Heart left ventricle (tissue), 16 donors: ENCODE results near the gene ZG16B. TPM values are rescaled to one million over a fixed set of nuclear protein-coding genes. Genes with fewer than 3 reads are reported as not detected.

Experiments used
- ATAC-seq, 4 donors: fragments of 200-7000 bp; cut with Tn5 transposase; one replicate each; pipeline ENCODE4 v1.9.1; 2020 to 2022; ENCODE audit warnings: moderate library complexity in 4 of 4, mild to moderate bottlenecking in 3 of 4, moderate number of reproducible peaks in 1 of 4
- DNase-seq, 5 donors: peaks; one replicate each; pipeline ENCODE4 v3.0.0-alpha.2; 2020
- H3K27ac ChIP-seq, 12 donors: fragments of 200-600 bp; sonication (generic) in 4 of 12; one replicate each; pipeline versions ENCODE4 v1.5.0 to v1.8.0; 2016 to 2022; ENCODE audit warnings: mild to moderate bottlenecking in 2 of 12
- H3K27me3 ChIP-seq, 9 donors: fragments of 200-600 bp; sonication (generic) in 2 of 9; one replicate each; pipeline versions ENCODE4 v1.5.1 to v1.8.0; 2016 to 2022; ENCODE audit warnings: mild to moderate bottlenecking in 3 of 9
- H3K36me3 ChIP-seq, 9 donors: fragments of 200-600 bp; sonication (generic) in 2 of 9; one replicate each; pipeline versions ENCODE4 v1.5.0 to v1.8.0; 2018 to 2022; ENCODE audit warnings: mild to moderate bottlenecking in 2 of 9
- H3K4me1 ChIP-seq, 12 donors: fragments of 200-600 bp; sonication (generic) in 4 of 12; one replicate each; pipeline versions ENCODE4 v1.5.0 to v1.8.0; 2016 to 2022; ENCODE audit warnings: mild to moderate bottlenecking in 3 of 12
- H3K4me3 ChIP-seq, 12 donors: fragments of 200-600 bp; sonication (generic) in 4 of 12; one replicate each; pipeline versions ENCODE4 v1.5.0 to v1.8.0; 2017 to 2022; ENCODE audit warnings: mild to moderate bottlenecking in 9 of 12, moderate library complexity in 4 of 12
- H3K9me3 ChIP-seq, 12 donors: fragments of 200-600 bp; sonication (generic) in 4 of 12; one replicate each; pipeline versions ENCODE4 v1.5.0 to v1.8.0; 2016 to 2022; ENCODE audit warnings: mild to moderate bottlenecking in 1 of 12
- CTCF ChIP-seq, 12 donors: fragments of 200-600 bp; sonication (generic) in 4 of 12; IDR thresholded peaks; one replicate each; pipeline versions ENCODE4 v1.5.0 to v1.8.0; 2018 to 2022; ENCODE audit warnings: antibody characterized with exemption in 12 of 12, mild to moderate bottlenecking in 5 of 12
- POLR2A ChIP-seq, 2 donors: fragments of 450-650 bp; IDR thresholded peaks; one replicate each; pipeline ENCODE4 v1.6.1; 2017; ENCODE audit warnings: antibody characterized with exemption in 2 of 2, mild to moderate bottlenecking in 2 of 2, moderate library complexity in 2 of 2
- WGBS, 4 donors: extraction: QIAGEN DNeasy Blood & Tissue Kit in 2 of 4; methylation state at CpG; one replicate each; pipeline versions ENCODE4 v1.1.5 to v1.1.7; 2013 to 2018; 5-methylcytosine and 5-hydroxymethylcytosine counted together
- intact Hi-C, 10 donors: fragments of 100-400 bp; cut with DNase I; formaldehyde crosslinking; loops; one replicate each; pipeline versions ENCODE4 v1.11.1 to v1.14.2; 2022
- polyA plus RNA-seq, 2 donors: library from polyadenylated mRNA; stranded (reverse); fragments of 200-250 nt; gene quantifications; one replicate each; pipeline ENCODE4 v1.2.3, GENCODE V29; 2013
- total RNA-seq, 9 donors: library from RNA; depleted of rRNA in 2 of 9; stranded (reverse); fragments of >200 nt in 2 of 9; fragmentation: NEBNext Ultra II Directional in 3 of 9; extraction: Animal tissue kit (Norgen Biotek cat#: 25700) in 3 of 9; gene quantifications; one replicate each; pipeline versions ENCODE4 v1.1.0 to v1.2.4, GENCODE V29; 2016 to 2023
- donor health status: ischemic (EF 13 %, LVEDD 7.1; RV severe dilation, severe dysfunction).
- donor health status: healthy with polysubstance abuse.
- donor health status: DM: no; HTN: yes; CAD: no.
- donor health status: DM: no; HTN: no; CAD: no.
- donor health status: ischemic (EF 25% LVEDD 6.9; RV normal size, moderate dysfunction).
- donor health status: ischemic (EF 25% LVEDD 5.7; RV mildly dilated, moderate dysfunction).
- donor health status: healthy.
- donor health status: DM: yes; HTN: yes; CAD: no.
- donor health status: ischemic (EF 35%, LVEDD 5.7; RV mildly dilated, moderate dysfunction).
- donor health status: nonischemic (EF 11% LVEDD 7.7; RV severe dilation, severe dysfunction).
- donor health status: DM: yes; HTN: yes; CAD: no.
- donor health status: PGD.
- donor health status: ischemic (EF 29% LVEDD 5.4; RV normal size, mild dysfunction).
- donor health status: nonischemic (EF 23%, LVEDD 6.1; RV moderate dilation, normal function).

ZG16B gene
- total and polyA plus RNA-seq, 11 donors, result 0.50 to 3.0 TPM; not detected in 9

- no peak for DNase-seq
Observed at GRCh38 chr16:2827831-2828520, 2.1 kb upstream of the ZG16B start.

GRCh38 chr16:2828521-2828840 is 1.6 kb upstream of the ZG16B start:
- H3K27me3 ChIP-seq, result peaks cover 0 to 23% (median 4%) of the 10 kb centered on the region in 9 donors

More at GRCh38 chr16:2827831-2828520, 2.1 kb upstream of the ZG16B start:
- TF ChIP-seq POLR2A (IDR thresholded peaks at IDR 0.05) (no peak), CTCF (IDR thresholded peaks at IDR 0.05) (no peak)
- Histone ChIP-seq H3K27me3 (peaks cover 0 to 23% (median 4%) of the 10 kb centered on the region in 9 donors), H3K36me3 (no peaks in the 10 kb centered on the region), H3K27ac (no peak overlapping the region), H3K9me3 (no peaks in the 10 kb centered on the region), H3K4me1 (peaks cover 0 to 10% (median 0%) of the 10 kb centered on the region in 12 donors), H3K4me3 (no peak overlapping the region)
- 62 to 75% (median 70%) methylated on average over 11 to 14 of the region's 14 CpGs for WGBS, 4 donors
- intact Hi-C loops, result no loop called here
- no peak for ATAC-seq

GRCh38 chr16:2828876-2829430 is 1.1 kb upstream of the ZG16B start:
- intact Hi-C loops, result no loop called here
- TF ChIP-seq CTCF (IDR thresholded peaks at IDR 0.05) (no peak), POLR2A (IDR thresholded peaks at IDR 0.05) (no peak)
- DNase-seq, result no peak
- H3K36me3 ChIP-seq, result no peaks in the 10 kb centered on the region
- H3K4me1 ChIP-seq, result peaks cover 0 to 10% (median 0%) of the 10 kb centered on the region in 12 donors
- H3K9me3 ChIP-seq, result no peaks in the 10 kb centered on the region
- H3K27ac ChIP-seq, result no peak overlapping the region
- H3K27me3 ChIP-seq, result peaks cover 0 to 23% (median 4%) of the 10 kb centered on the region in 9 donors
- 85 to 89% (median 87%) methylated on average over 13 to 17 of the region's 17 CpGs for WGBS, 4 donors
- ATAC-seq, result no peak
- H3K4me3 ChIP-seq, result no peak overlapping the region

More at GRCh38 chr16:2828521-2828840, 1.6 kb upstream of the ZG16B start:
- no peaks in the 10 kb centered on the region for H3K36me3 ChIP-seq
- intact Hi-C loops, result no loop called here
- WGBS, 4 donors, result 80 to 98% (median 87%) methylated on average over 6 to 8 of the region's 8 CpGs
- no peaks in the 10 kb centered on the region for H3K9me3 ChIP-seq
- DNase-seq, result no peak
- ATAC-seq, result no peak
- TF ChIP-seq CTCF (IDR thresholded peaks at IDR 0.05), result no peak
- TF ChIP-seq POLR2A (IDR thresholded peaks at IDR 0.05), result no peak
- no peak overlapping the region for H3K4me3 ChIP-seq
- H3K27ac ChIP-seq, result no peak overlapping the region
- peaks cover 0 to 10% (median 0%) of the 10 kb centered on the region in 12 donors for H3K4me1 ChIP-seq

GRCh38 chr16:2830355-2830695 is 222 bp downstream of the ZG16B start:
- peak in 1 of 5 donors; percentile 57 for DNase-seq
- intact Hi-C loops, result loop anchor here in 1 of 10 donors (10.0 kb wide), 1 partner anchor 84 kb away; the partner anchor contains the start of gene FLYWCH1
- H3K9me3 ChIP-seq, result no peaks in the 10 kb centered on the region
- no peaks in the 10 kb centered on the region for H3K36me3 ChIP-seq
- no peak for TF ChIP-seq CTCF (IDR thresholded peaks at IDR 0.05)
- no peak for TF ChIP-seq POLR2A (IDR thresholded peaks at IDR 0.05)
- H3K4me3 ChIP-seq, result peak overlapping the region in 1 of 12 donors; percentile 20
- H3K27ac ChIP-seq, result no peak overlapping the region
- peak in 1 of 4 donors; percentile 11 for ATAC-seq
- H3K4me1 ChIP-seq, result peaks cover 0 to 10% (median 0%) of the 10 kb centered on the region in 12 donors
- WGBS, 4 donors, result 75 to 86% (median 78%) methylated on average over 4 to 5 of the region's 5 CpGs
- H3K27me3 ChIP-seq, result peaks cover 0 to 15% (median 4%) of the 10 kb centered on the region in 9 donors
